H1 (cell line): Measurements from ENCODE around the gene UTS2R. TPM values are rescaled to one million over a fixed set of nuclear protein-coding genes. Genes with fewer than 3 reads are reported as not detected.

Source experiments
- CTCF ChIA-PET: fragments of 300-600 bp; sonication (Branson Sonifier 250); formaldehyde crosslinking; loops from one replicate; lab custom pipeline; 2021; ENCODE audit not compliant: partially characterized antibody; lab: Charles Lee
- POLR2A ChIA-PET: fragments of 300-600 bp; sonication (Branson Sonifier 250); formaldehyde crosslinking; loops from one replicate; lab custom pipeline; 2021; ENCODE audit warnings: inconsistent platforms; ENCODE audit not compliant: partially characterized antibody; lab: Charles Lee
- DNase-seq, 2 experiments: peaks; one replicate each; pipeline versions ENCODE4 v3.0.0 to v3.0.0-alpha.2; 2010 to 2022; ENCODE audit warnings: low spot score in 2 of 2, low read depth in 1 of 2, mixed read lengths in 1 of 2
- FAIRE-seq: peaks from 2 replicates; lab custom pipeline; 2011; peaks lifted over from hg19 to GRCh38; lab: Jason Lieb, UNC
- H2AFZ ChIP-seq: 2 replicates; pipeline ENCODE4 v1.8.1; 2012; ENCODE audit warnings: low read length, inconsistent platforms
- H2AK5ac ChIP-seq: 2 replicates; pipeline ENCODE4 v1.6.1; 2013; ENCODE audit warnings: low read depth, low read length
- H2BK120ac ChIP-seq: replicated peaks from 2 replicates; pipeline ENCODE3; 2013; ENCODE audit warnings: low read depth, low read length, inconsistent platforms
- H2BK12ac ChIP-seq: 2 replicates; pipeline ENCODE4 v1.6.1; 2013; ENCODE audit warnings: low read depth, low read length
- H2BK15ac ChIP-seq: 2 replicates; pipeline ENCODE4 v1.6.1; 2013; ENCODE audit warnings: low read length
- H2BK20ac ChIP-seq: 2 replicates; pipeline ENCODE4 v1.6.1; 2013; ENCODE audit warnings: low read length
- H2BK5ac ChIP-seq: 2 replicates; pipeline ENCODE4 v1.6.1; 2013; ENCODE audit warnings: low read depth, low read length
- H3K14ac ChIP-seq: 2 replicates; pipeline ENCODE4 v1.6.1; 2013; ENCODE audit warnings: inconsistent platforms; ENCODE audit not compliant: insufficient read length
- H3K18ac ChIP-seq: 2 replicates; pipeline ENCODE4 v1.6.1; 2013; ENCODE audit warnings: low read length; ENCODE audit errors: extremely low read depth
- H3K23ac ChIP-seq: 2 replicates; pipeline ENCODE4 v1.6.1; 2013; ENCODE audit warnings: inconsistent platforms; ENCODE audit not compliant: insufficient read length
- H3K23me2 ChIP-seq: 2 replicates; pipeline ENCODE4 v1.6.1; 2013; ENCODE audit warnings: low read depth, low read length
- H3K27ac ChIP-seq: 2 replicates; pipeline ENCODE4 v1.6.1; 2011; ENCODE audit warnings: low read depth, low read length, inconsistent platforms
- H3K27me3 ChIP-seq, 4 experiments: replicated peaks in 1 of 4; 1 replicate in 1 of 4; 2 replicates in 3 of 4; pipeline versions ENCODE4 v1.6.1 to v1.8.1; 2011 to 2013; ENCODE audit warnings: low read length in 3 of 4, mild to moderate bottlenecking in 3 of 4, inconsistent platforms in 2 of 4, mixed read lengths in 2 of 4, moderate library complexity in 1 of 4; ENCODE audit not compliant: control insufficient read depth in 3 of 4, insufficient read depth in 3 of 4; ENCODE audit errors: extremely low read depth in 1 of 4
- H3K36me3 ChIP-seq, 4 experiments: 2 replicates each; pipeline versions ENCODE4 v1.6.1 to v1.8.1; 2011 to 2013; ENCODE audit warnings: mild to moderate bottlenecking in 4 of 4, low read length in 3 of 4, moderate library complexity in 2 of 4, control low read depth in 1 of 4, inconsistent platforms in 1 of 4; ENCODE audit not compliant: insufficient read depth in 4 of 4, control insufficient read depth in 2 of 4
- H3K4ac ChIP-seq: replicated peaks from 2 replicates; pipeline ENCODE3; 2013; ENCODE audit warnings: low read length, low read depth, mixed read lengths, inconsistent platforms; ENCODE audit not compliant: insufficient read length
- H3K4me1 ChIP-seq, 4 experiments: replicated peaks in 1 of 4; 1 replicate in 1 of 4; 2 replicates in 3 of 4; pipeline versions ENCODE4 v1.6.1 to v1.8.1; 2011 to 2013; ENCODE audit warnings: low read length in 3 of 4, inconsistent platforms in 2 of 4, mixed read lengths in 1 of 4; ENCODE audit not compliant: insufficient read depth in 4 of 4, control insufficient read depth in 3 of 4
- H3K4me2 ChIP-seq, 2 experiments: 2 replicates each; pipeline versions ENCODE4 v1.6.1 to v1.8.1; 2011 to 2013; ENCODE audit warnings: low read depth in 2 of 2, low read length in 2 of 2, control low read depth in 1 of 2, inconsistent platforms in 1 of 2, mild to moderate bottlenecking in 1 of 2; ENCODE audit not compliant: insufficient read depth in 1 of 2
- H3K4me3 ChIP-seq, 4 experiments: fragments of 200-600, 300-600 bp in 1 of 4; sonication (generic), shearing (Covaris generic), sonication (Bioruptor Twin) in 1 of 4; 2 replicates each; pipeline versions ENCODE4 v1.5.1 to v1.8.1; 2011 to 2016; ENCODE audit warnings: low read length in 4 of 4, low read depth in 3 of 4, control low read depth in 2 of 4, inconsistent platforms in 2 of 4, mild to moderate bottlenecking in 2 of 4, mixed read lengths in 1 of 4, moderate library complexity in 1 of 4; ENCODE audit not compliant: insufficient read depth in 2 of 4; ENCODE audit errors: extremely low read depth in 1 of 4
- H3K56ac ChIP-seq: replicated peaks from 2 replicates; pipeline ENCODE3; 2013; ENCODE audit warnings: low read depth, mild to moderate bottlenecking, mixed read lengths, low read length, inconsistent platforms; ENCODE audit not compliant: insufficient read length
- H3K79me1 ChIP-seq: 2 replicates; pipeline ENCODE4 v1.6.1; 2013; ENCODE audit warnings: low read depth, low read length, control low read depth
- H3K79me2 ChIP-seq, 2 experiments: 2 replicates each; pipeline versions ENCODE4 v1.6.1 to v1.8.1; 2012 to 2013; ENCODE audit warnings: low read length in 2 of 2, mild to moderate bottlenecking in 2 of 2, inconsistent platforms in 1 of 2; ENCODE audit not compliant: insufficient read depth in 2 of 2, control insufficient read depth in 1 of 2
- H3K9ac ChIP-seq, 4 experiments: replicated peaks in 1 of 4; 1 replicate in 1 of 4; 2 replicates in 3 of 4; pipeline versions ENCODE4 v1.6.1 to v1.8.1; 2011 to 2013; ENCODE audit warnings: low read depth in 3 of 4, low read length in 3 of 4, control low read depth in 2 of 4, mild to moderate bottlenecking in 2 of 4, moderate library complexity in 2 of 4, inconsistent platforms in 1 of 4; ENCODE audit errors: extremely low read depth in 1 of 4
- H3K9me3 ChIP-seq, 2 experiments: 2 replicates each; pipeline versions ENCODE4 v1.6.1 to v1.8.1; 2012 to 2013; ENCODE audit warnings: mild to moderate bottlenecking in 2 of 2, moderate library complexity in 2 of 2, control low read depth in 1 of 2, inconsistent platforms in 1 of 2, low read depth in 1 of 2, low read length in 1 of 2, mixed read lengths in 1 of 2; ENCODE audit not compliant: insufficient read depth in 2 of 2
- H4K20me1 ChIP-seq, 2 experiments: replicated peaks in 1 of 2; 2 replicates each; pipeline versions ENCODE3 to v1.8.1; 2011 to 2013; ENCODE audit warnings: inconsistent platforms in 2 of 2, low read length in 2 of 2, mild to moderate bottlenecking in 1 of 2; ENCODE audit not compliant: insufficient read depth in 2 of 2, control insufficient read depth in 1 of 2
- H4K5ac ChIP-seq: 2 replicates; pipeline ENCODE4 v1.6.1; 2013; ENCODE audit warnings: low read length, low read depth, mixed read lengths, inconsistent platforms; ENCODE audit not compliant: insufficient read length
- H4K8ac ChIP-seq: 2 replicates; pipeline ENCODE4 v1.8.0; 2013; ENCODE audit warnings: mild to moderate bottlenecking, moderate library complexity, low read length, inconsistent platforms; ENCODE audit not compliant: insufficient read depth; ENCODE audit errors: extremely low read depth
- H4K91ac ChIP-seq: replicated peaks from 2 replicates; pipeline ENCODE3; 2013; ENCODE audit warnings: low read length, mixed read lengths, inconsistent platforms; ENCODE audit not compliant: insufficient read length
- CHD1 ChIP-seq: IDR thresholded peaks from 2 replicates; pipeline ENCODE4 v1.6.1; 2012; ENCODE audit warnings: low read depth, low read length, improper control_type of control experiment
- POLR2AphosphoS5 ChIP-seq: IDR thresholded peaks from 2 replicates; pipeline ENCODE4 v1.6.1; 2011; ENCODE audit warnings: low read depth, low read length
- RFX5 ChIP-seq: IDR thresholded peaks from 2 replicates; pipeline ENCODE4 v1.6.1; 2011; ENCODE audit warnings: low read depth, low read length, improper control_type of control experiment, borderline replicate concordance
- RXRA ChIP-seq: IDR thresholded peaks from 2 replicates; pipeline ENCODE4 v1.6.1; 2011; ENCODE audit warnings: low read depth, mild to moderate bottlenecking, low read length, moderate library complexity; ENCODE audit not compliant: insufficient read depth
- WGBS, 2 experiments: shearing (Covaris generic) in 1 of 2; methylation state at CpG; one replicate each; pipeline versions ENCODE4 v1.1.6 to v1.1.7; 2013 to 2015; ENCODE audit warnings: low lambda C conversion rate in 2 of 2, mixed read lengths in 2 of 2, inconsistent platforms in 1 of 2, low coverage in 1 of 2, missing lambda C conversion rate in 1 of 2; ENCODE audit not compliant: insufficient replicate concordance in 2 of 2, insufficient coverage in 1 of 2, insufficient read length in 1 of 2; ENCODE audit errors: extremely low coverage in 1 of 2, missing lambda C conversion rate in 1 of 2; 5-methylcytosine and 5-hydroxymethylcytosine counted together
- polyA plus RNA-seq, 7 experiments: library from polyadenylated mRNA; depleted of rRNA in 3 of 7; stranded (reverse) in 5 of 7; unstranded in 2 of 7; fragments of >200 nt in 5 of 7; fragments of 200-250 nt in 2 of 7; gene quantifications; 1 replicate in 5 of 7; 2 replicates in 1 of 7; 4 replicates in 1 of 7; pipeline versions ENCODE4 v1.2.1 to v1.2.3, GENCODE V29; 2011 to 2013; ENCODE audit warnings: missing spikeins in 2 of 7, mixed read lengths in 2 of 7
- total RNA-seq: library from RNA; stranded (reverse); fragmentation: NEBNext Ultra II Directional; extraction: Animal tissue kit (Norgen Biotek cat#: 25700); gene quantifications from 2 replicates; pipeline ENCODE4 v1.2.1, GENCODE V29; 2021

Gene UTS2R
- total and polyA plus RNA-seq, 2 of the 8 experiments (the other 6 are each of a cell fraction or from before 2014, with no cell fraction given), result 0.27 TPM; not detected in 1

DNA sequence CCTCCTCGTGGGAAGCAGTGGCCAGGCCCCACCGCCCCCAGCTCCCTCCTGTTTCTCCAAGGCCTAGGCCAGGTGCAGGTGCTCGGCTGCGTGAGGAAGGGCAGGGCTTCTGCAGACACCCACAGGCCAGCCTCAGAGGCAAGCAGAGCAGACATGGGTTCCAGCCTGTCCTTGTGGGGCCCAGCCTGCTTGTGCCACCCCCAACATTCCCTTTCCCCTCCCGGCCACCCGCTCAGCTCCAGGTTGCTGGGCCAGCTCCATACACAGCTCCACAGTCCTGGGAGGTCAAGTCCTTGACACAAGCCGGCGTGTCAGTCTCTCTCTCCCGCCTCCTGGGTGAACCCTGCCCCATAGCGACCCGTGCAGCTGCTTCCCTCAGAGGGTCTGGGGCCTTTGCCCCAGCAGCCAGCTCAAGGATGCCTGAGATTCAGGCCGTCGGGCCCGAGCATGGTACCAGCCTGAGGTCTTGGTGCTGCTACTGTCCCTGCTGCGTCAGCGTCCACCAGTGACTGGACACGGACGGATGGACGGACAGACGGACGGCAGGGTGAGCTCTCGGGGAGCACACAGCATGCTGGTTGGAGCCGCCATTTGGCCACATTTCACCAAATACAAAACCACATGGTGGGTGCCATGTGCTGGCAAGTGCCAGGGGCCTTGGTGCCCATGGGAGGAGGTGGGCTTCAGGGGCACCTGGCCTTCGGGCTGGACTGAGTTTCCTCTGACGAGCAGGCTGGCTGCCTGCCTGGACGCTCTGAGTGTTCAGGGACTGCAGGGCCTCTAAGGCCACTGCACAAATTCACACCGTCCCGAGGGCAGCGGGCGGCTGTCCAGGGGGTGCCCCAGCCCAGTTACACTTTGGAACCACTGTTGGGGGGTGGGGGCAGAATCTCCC lies 46.0 kb upstream of the UTS2R start:
- H3K56ac ChIP-seq, result no peak overlapping the region
- H3K4me2 ChIP-seq, result no peak overlapping the region
- no peak overlapping the region for H3K9ac ChIP-seq
- peak overlapping the region; percentile 5; the same call in 1 of the 2 replicates for H4K8ac ChIP-seq
- no peaks in the 10 kb centered on the region; the same call in 1 of the 2 replicates for H3K23me2 ChIP-seq
- H3K4ac ChIP-seq, result no peak overlapping the region
- DNase-seq (no peak), FAIRE-seq (no peak)
- no peak overlapping the region for H2BK20ac ChIP-seq
- peaks cover 0 to 3% of the 10 kb centered on the region in 2 experiments for H4K20me1 ChIP-seq
- no peak overlapping the region for H2AFZ ChIP-seq
- no peaks in the 10 kb centered on the region for H3K36me3 ChIP-seq
- H3K14ac ChIP-seq, result no peak overlapping the region
- no peak overlapping the region for H2BK120ac ChIP-seq
- TF ChIP-seq RFX5 (no peak), CHD1 (no peak), RXRA (no peak), POLR2AphosphoS5 (no peak)
- H3K79me2 ChIP-seq, result no peaks in the 10 kb centered on the region
- POLR2A ChIA-PET, result interaction anchor here (0.6 to 1.1 kb wide), 2 partner anchors 20 to 42 kb away, joined by 3 to 4 read pairs; no protein-coding TSS in a partner anchor
- CTCF ChIA-PET, result interaction anchor here (0.9 to 2.1 kb wide), 3 partner anchors 22 to 90 kb away, joined by 3 to 8 read pairs (median 3); no protein-coding TSS in a partner anchor
- H3K4me3 ChIP-seq, result no peak overlapping the region
- peaks cover 0 to 3% (median 2%) of the 10 kb centered on the region in 4 experiments; a peak in 3 of 7 replicates for H3K27me3 ChIP-seq
- H3K9me3 ChIP-seq, result no peaks in the 10 kb centered on the region
- no peak overlapping the region for H3K18ac ChIP-seq
- no peak overlapping the region for H4K5ac ChIP-seq
- no peak overlapping the region for H2BK5ac ChIP-seq
- no peak overlapping the region for H2BK12ac ChIP-seq
- H3K27ac ChIP-seq, result no peak overlapping the region
- no peak overlapping the region for H2AK5ac ChIP-seq
- WGBS, 2 experiments, result 93% methylated on average over 28 of the region's 30 CpGs; no CpG with 5 or more reads in 1 of the 2 experiments
- H4K91ac ChIP-seq, result no peak overlapping the region
- H2BK15ac ChIP-seq, result no peak overlapping the region
- peaks cover 0 to 19% (median 15%) of the 10 kb centered on the region in 4 experiments; a peak in 6 of 7 replicates for H3K4me1 ChIP-seq
- H3K23ac ChIP-seq, result no peak overlapping the region
- H3K79me1 ChIP-seq, result no peaks in the 10 kb centered on the region
